Tracheal epithelial cell (primary cell): ENCODE results near the gene FAM161B. TPM values are rescaled to one million over a fixed set of nuclear protein-coding genes. Genes with fewer than 3 reads are reported as not detected.

Experiments
- total RNA-seq: library from RNA; depleted of rRNA; stranded (reverse); fragments of >200 nt; gene quantifications from 2 replicates; pipeline ENCODE4 v1.2.1, GENCODE V29; 2014

Gene FAM161B
- total RNA-seq = 0.96 and 1.9 TPM in 2 replicates

GRCh38 chr14:73949752-73950734, at the start of gene FAM161B, which contains the start of gene COQ6:
Gene FAM161B (minus strand): TSS chr14:73950094. CDS start chr14:73950026, 68 bp downstream.
Gene COQ6 (plus strand): TSS chr14:73950302. CDS start chr14:73950333, 31 bp downstream.

GRCh38 chr14:73886449-73887317, 63.2 kb downstream of the FAM161B start, which contains the start of gene ZNF410:
Gene ZNF410 (plus strand): TSS chr14:73886859. CDS start chr14:73892176, 5,317 bp downstream.

Other genes starting within 250 kb of the FAM161B start
- 9.6 and 10.9 TPM in 2 replicates for gene PNMA1, start 235.7 kb downstream of the FAM161B start, total RNA-seq
- 4.1 and 7.9 TPM in 2 replicates for gene PTGR2, start 98.3 kb downstream of the FAM161B start, total RNA-seq
- gene ZNF410, start 63.2 kb downstream of the FAM161B start, total RNA-seq = 97.1 and 99.1 TPM in 2 replicates
- gene COQ6, start 208 bp upstream of the FAM161B start, total RNA-seq = 9.4 and 20.5 TPM in 2 replicates
- gene ENTPD5, start 69.2 kb upstream of the FAM161B start, total RNA-seq = 10.8 and 17.3 TPM in 2 replicates
- 0.72 and 1.3 TPM in 2 replicates for gene BBOF1, start 69.3 kb upstream of the FAM161B start, total RNA-seq
- gene ALDH6A1, start 134.4 kb upstream of the FAM161B start, total RNA-seq = 12.8 and 23.4 TPM in 2 replicates
- 1.7 and 7.0 TPM in 2 replicates for gene LIN52, start 134.9 kb upstream of the FAM161B start, total RNA-seq